ENCODE results near the gene CALHM1.

GRCh38 chr10:103429647-103430046, 29.1 kb downstream of the CALHM1 start:
- TF ChIP-seq POLR2A (IDR thresholded peaks at IDR 0.05; ENCODE audit: low read length) (no peak), GATA1 (IDR thresholded peaks at IDR 0.05; ENCODE audit: low read depth, low read length) (no peak)

Measured in erythroblast (primary cell).